Activated CD4-positive, alpha-beta T cell treated with anti-CD3 and anti-CD28 coated beads, Interleukin-2, amount 50 U/mL, for 4 hours (primary cell): ENCODE data around the gene PTK6.
"Not testable (repeated sequence)": the region's sequence is repeated elsewhere in the genome, so short reads cannot be mapped to it uniquely, and the experiment has no call there.

ENCODE experiments used
- DNase-seq, 2 experiments: peaks; one replicate each; pipeline ENCODE4 v3.0.0-alpha.2; 2020

Gene PTK6

GRCh38 chr20:63527184-63527583 lies 10.0 kb downstream of the PTK6 start:
- no peak for DNase-seq

GRCh38 chr20:63525971-63526370 lies 11.2 kb downstream of the PTK6 start:
- DNase-seq = no peak

GRCh38 chr20:63525185-63525584 lies 12.0 kb downstream of the PTK6 start:
- no peak for DNase-seq

- no peak for DNase-seq
These were observed 14.1 kb downstream of the PTK6 start for GRCh38 chr20:63522981-63523611.

GRCh38 chr20:63522091-63522868 lies 14.9 kb downstream of the PTK6 start:
- DNase-seq = no peak

- no peak for DNase-seq
These were observed 15.6 kb downstream of the PTK6 start for GRCh38 chr20:63521602-63522001.

GRCh38 chr20:63520934-63521601 lies 16.1 kb downstream of the PTK6 start:
- DNase-seq = peak; percentile 49 to 58

- DNase-seq = peak; percentile 69 to 79
These were observed 16.7 kb downstream of the PTK6 start, which contains the start of gene PPDPF for GRCh38 chr20:63520504-63520933. Gene PPDPF, plus strand, starts transcription at chr20:63520765. Its CDS starts 544 bp downstream, at chr20:63521309.

- DNase-seq = peak; percentile 46 to 48
These were observed 17.3 kb downstream of the PTK6 start for GRCh38 chr20:63519668-63520503.

- no peak for DNase-seq
These were observed 18.1 kb downstream of the PTK6 start for GRCh38 chr20:63518946-63519667.

GRCh38 chr20:63518351-63518861 lies 18.8 kb downstream of the PTK6 start:
- DNase-seq = no peak

GRCh38 chr20:63517376-63518309 lies 19.5 kb downstream of the PTK6 start:
- no peak for DNase-seq

- DNase-seq = not testable (repeated sequence)
These were observed 22.7 kb downstream of the PTK6 start for GRCh38 chr20:63514520-63514919.

- no peak for DNase-seq
These were observed 24.0 kb downstream of the PTK6 start for GRCh38 chr20:63513207-63513606.

- no peak for DNase-seq
These were observed 28.1 kb downstream of the PTK6 start for GRCh38 chr20:63509088-63509564.

GRCh38 chr20:63508072-63508768 lies 29.0 kb downstream of the PTK6 start:
- no peak for DNase-seq

- no peak for DNase-seq
These were observed 30.0 kb downstream of the PTK6 start for GRCh38 chr20:63507083-63507743.

GRCh38 chr20:63505723-63506122 lies 31.5 kb downstream of the PTK6 start:
- no peak for DNase-seq

- no peak for DNase-seq
These were observed 31.9 kb downstream of the PTK6 start for GRCh38 chr20:63505281-63505680.
